ENCODE measurements around the gene IKBIP. TPM values are rescaled to one million over a fixed set of nuclear protein-coding genes. Genes with fewer than 3 reads are reported as not detected.
"Not testable (repeated sequence)": the region's sequence is repeated elsewhere in the genome, so short reads cannot be mapped to it uniquely, and the experiment has no call there.

Gene IKBIP
- total and polyA plus RNA-seq, 7 donors, result 2.1 to 6.0 (median 3.6) TPM

DNA sequence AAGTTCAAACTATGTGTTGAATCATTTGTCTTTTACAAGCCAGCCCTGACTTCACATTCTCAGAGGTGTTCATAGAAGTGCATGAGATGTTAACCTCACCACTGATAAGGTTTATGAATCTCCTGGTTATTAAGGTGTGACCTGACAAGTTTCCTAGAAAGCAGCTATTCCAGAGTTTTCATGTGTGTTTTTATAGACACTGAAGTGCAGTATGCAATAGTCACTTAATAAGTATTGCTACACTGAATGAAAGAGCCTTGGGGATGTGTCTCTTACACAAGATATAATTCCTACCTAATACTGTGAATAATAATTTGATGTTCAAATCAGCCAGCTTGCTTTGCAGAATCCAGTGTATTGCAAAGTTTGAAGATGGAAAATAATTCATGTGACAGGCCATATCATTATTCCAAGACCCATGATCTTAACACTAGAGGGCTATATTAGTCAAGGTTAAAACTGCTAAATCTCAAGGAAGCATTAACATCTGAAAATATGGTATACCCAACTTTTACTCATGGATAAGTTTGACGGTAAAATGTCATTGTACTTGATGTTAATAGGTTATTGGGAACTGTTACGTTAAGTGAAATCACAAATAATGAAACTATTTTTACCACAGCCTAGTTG lies 38.1 kb downstream of the IKBIP start:
- 61 to 64% (median 63%) methylated on average over 2 of the region's 2 CpGs for WGBS, 3 donors
- Histone ChIP-seq H3K9me3 (no peaks in the 10 kb centered on the region), H3K4me1 (no peaks in the 10 kb centered on the region), H3K4me3 (no peak overlapping the region), H3K36me3 (ENCODE audit: insufficient read depth in 1 of 2, low read depth in 1 of 2) (peaks cover 5 to 34% of the 10 kb centered on the region in 2 donors), H3K27me3 (ENCODE audit: insufficient read depth in 3 of 3, low read length in 2 of 3) (no peaks in the 10 kb centered on the region), H3K27ac (no peak overlapping the region)
- DNase-seq (no peak), ATAC-seq (no peak)
- intact Hi-C loops (cut with DNase I), result no loop called here
- TF ChIP-seq CTCF (IDR thresholded peaks at IDR 0.05), result no peak

GRCh38 chr12:98601924-98602323 lies 42.7 kb downstream of the IKBIP start:
- Histone ChIP-seq H3K27me3 (ENCODE audit: insufficient read depth in 3 of 3, low read length in 2 of 3) (no peaks in the 10 kb centered on the region), H3K27ac (no peak overlapping the region), H3K36me3 (ENCODE audit: insufficient read depth in 1 of 2, low read depth in 1 of 2) (peaks cover 18 to 80% of the 10 kb centered on the region in 2 donors), H3K9me3 (no peaks in the 10 kb centered on the region), H3K4me1 (peaks cover 3% of the 10 kb centered on the region), H3K4me3 (no peak overlapping the region)
- TF ChIP-seq CTCF (IDR thresholded peaks at IDR 0.05), result no peak
- no peak for DNase-seq
- WGBS, 3 donors, result 88 to 95% (median 91%) methylated on average over 8 of the region's 8 CpGs
- intact Hi-C loops (cut with DNase I), result no loop called here
- no peak for ATAC-seq

GRCh38 chr12:98597313-98597712 lies 47.3 kb downstream of the IKBIP start:
- H3K9me3 ChIP-seq; H3K27ac ChIP-seq; H3K27me3 ChIP-seq (ENCODE audit: insufficient read depth in 3 of 3, low read length in 2 of 3); ATAC-seq; intact Hi-C loops (cut with DNase I); DNase-seq: not testable (repeated sequence)
- H3K4me3 ChIP-seq, result peak overlapping the region; percentile 98
- peaks cover 21 to 73% of the 10 kb centered on the region in 2 donors for H3K36me3 ChIP-seq (ENCODE audit: insufficient read depth in 1 of 2, low read depth in 1 of 2)
- H3K4me1 ChIP-seq, result peaks cover 22% of the 10 kb centered on the region
- 77 to 80% (median 78%) methylated on average over 5 of the region's 5 CpGs for WGBS, 3 donors

DNA sequence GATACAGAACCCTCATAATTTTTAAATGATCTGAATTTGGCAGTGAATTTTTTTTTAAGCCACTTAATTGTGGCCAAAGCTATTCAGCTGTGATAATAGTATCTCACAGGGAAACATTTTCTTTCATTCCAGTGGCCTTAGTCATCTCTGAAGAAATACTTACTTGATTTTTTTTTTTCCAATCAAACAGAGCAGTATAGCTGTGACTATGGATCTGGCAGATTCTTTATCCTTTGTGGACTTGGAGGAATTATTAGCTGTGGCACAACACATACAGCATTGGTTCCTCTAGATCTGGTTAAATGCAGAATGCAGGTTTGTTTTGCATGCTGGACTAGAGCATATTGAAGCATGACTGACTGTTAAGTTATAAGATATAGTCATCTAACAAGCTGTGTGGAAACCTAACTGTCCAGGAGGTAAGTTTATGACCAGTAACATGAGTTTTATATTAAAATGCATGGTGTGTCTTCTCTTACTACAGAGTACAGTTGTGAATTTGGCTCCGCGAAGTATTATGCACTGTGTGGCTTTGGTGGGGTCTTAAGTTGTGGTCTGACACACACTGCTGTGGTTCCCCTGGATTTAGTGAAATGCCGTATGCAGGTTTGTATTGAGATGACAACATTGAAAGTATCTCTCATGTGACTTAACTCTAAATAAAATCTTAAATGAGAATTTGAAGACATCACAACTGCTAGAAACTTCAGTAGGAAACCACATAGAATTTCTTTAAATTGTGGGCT lies 49.2 kb downstream of the IKBIP start:
- H3K36me3 ChIP-seq (ENCODE audit: insufficient read depth in 1 of 2, low read depth in 1 of 2), result peaks cover 12 to 54% of the 10 kb centered on the region in 2 donors
- TF ChIP-seq CTCF (IDR thresholded peaks at IDR 0.05), result no peak
- ATAC-seq (no peak), DNase-seq (no peak)
- H3K9me3 ChIP-seq, result no peaks in the 10 kb centered on the region
- H3K4me3 ChIP-seq, result peak overlapping the region; percentile 98
- H3K4me1 ChIP-seq, result peaks cover 22% of the 10 kb centered on the region
- 44 to 48% (median 47%) methylated on average over 3 of the region's 3 CpGs for WGBS, 3 donors
- no peaks in the 10 kb centered on the region for H3K27me3 ChIP-seq (ENCODE audit: insufficient read depth in 3 of 3, low read length in 2 of 3)
- intact Hi-C loops (cut with DNase I), result no loop called here
- peak overlapping the region; percentile 98 for H3K27ac ChIP-seq

DNA sequence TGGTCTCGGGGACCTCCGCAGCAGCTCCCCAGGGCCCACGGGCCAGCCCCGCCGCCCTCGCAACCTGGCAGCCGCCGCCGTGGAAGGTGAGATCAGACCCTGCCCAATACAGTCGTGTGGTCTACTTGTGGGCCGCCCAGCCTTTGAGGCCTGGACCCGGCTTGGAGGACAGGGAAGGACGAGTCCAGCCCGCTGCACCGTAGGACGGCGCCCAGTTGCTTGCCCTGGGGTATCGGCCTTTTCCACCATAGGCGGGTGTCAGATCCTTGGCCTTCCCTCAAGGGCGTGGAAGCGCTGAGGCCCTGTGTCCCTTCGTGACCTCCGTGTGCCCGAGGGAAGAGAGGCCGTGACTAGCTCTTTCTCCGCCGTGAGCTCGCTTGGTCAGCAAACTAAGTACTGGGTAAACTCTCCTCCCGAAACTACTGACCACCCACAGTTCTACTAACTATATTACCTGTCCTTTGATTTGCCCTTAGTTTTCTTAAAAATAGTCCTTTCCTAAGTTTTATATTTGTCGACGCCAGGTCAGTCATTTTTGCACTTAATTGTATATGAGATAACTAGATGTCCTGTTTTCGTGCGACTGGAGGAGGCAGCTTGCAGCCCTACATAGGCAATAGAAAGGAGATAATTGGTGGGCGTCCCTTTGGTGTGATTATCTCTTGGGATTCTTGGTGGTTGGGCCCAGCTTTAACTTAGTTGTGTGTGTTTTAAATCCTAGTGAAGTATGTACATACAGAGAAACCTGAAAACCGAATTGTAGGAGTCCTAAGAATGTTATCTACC lies 50.3 kb downstream of the IKBIP start:
- intact Hi-C loops (cut with DNase I), result loop anchor here (5.0 kb wide), 2 partner anchors 53 to 92 kb away; partner anchors contain the start of gene APAF1 (in 1 of the 2)
- TF ChIP-seq CTCF (IDR thresholded peaks at IDR 0.05), result no peak
- Histone ChIP-seq H3K27ac (peak overlapping the region; percentile 98), H3K9me3 (no peaks in the 10 kb centered on the region), H3K4me3 (peak overlapping the region; percentile 98), H3K27me3 (ENCODE audit: insufficient read depth in 3 of 3, low read length in 2 of 3) (no peaks in the 10 kb centered on the region), H3K4me1 (peaks cover 22% of the 10 kb centered on the region), H3K36me3 (ENCODE audit: insufficient read depth in 1 of 2, low read depth in 1 of 2) (peaks cover 6 to 42% of the 10 kb centered on the region in 2 donors)
- peak; percentile 57 to 81 for DNase-seq
- 0 to 1% (median 0%) methylated on average over 34 to 35 of the region's 35 CpGs for WGBS, 3 donors
- ATAC-seq, result peak; percentile 57 to 78 (median 70)

Measured in psoas muscle (tissue), 8 donors.